Hypothalamus (tissue), 51 donors: ENCODE results near the gene STAP2.
A peak's percentile ranks its signal among the peaks of the same experiment; 100 is the strongest.
"Not testable (repeated sequence)": the region's sequence is repeated elsewhere in the genome, so short reads cannot be mapped to it uniquely, and the experiment has no call there.

Source experiments
- DNase-seq, 51 donors: peaks; one replicate each; lab custom pipeline; 2025; lab: John Stamatoyannopoulos, UW

Gene STAP2

DNA sequence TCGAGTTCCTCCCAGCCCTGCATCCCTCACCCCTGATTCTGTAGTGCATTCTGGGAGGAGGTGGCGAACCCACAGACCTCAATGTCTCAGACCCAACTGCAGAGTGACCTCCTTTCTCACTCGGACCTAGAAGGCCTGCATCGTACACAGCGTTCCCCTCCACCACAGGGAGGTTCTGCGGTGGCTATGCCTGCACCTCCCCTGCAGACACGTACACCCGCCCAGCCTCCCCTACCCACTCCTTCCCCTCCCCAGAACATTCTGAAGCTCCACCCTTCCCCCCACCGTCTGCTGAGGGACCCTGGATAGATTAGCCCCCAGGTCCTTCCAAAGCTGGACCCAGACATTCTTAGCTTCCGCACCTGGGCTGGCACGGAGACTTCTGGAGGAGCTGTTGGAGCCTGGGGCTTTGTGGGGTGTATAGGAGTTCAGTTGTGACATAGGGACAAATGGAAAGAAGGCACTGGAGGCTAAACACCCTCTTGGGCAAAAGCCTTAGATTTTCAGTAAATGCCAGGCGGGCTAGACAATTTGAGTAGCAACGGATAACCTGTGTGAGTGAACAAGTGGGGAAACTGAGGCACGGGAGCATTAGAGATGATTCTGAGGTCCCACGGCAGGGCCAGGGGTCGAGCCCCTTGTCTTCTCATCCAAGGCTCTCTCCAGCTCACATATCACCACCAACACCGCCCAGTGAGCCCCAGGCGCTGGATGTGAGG is 34.6 kb downstream of the STAP2 start:
- DNase-seq = no peak

DNA sequence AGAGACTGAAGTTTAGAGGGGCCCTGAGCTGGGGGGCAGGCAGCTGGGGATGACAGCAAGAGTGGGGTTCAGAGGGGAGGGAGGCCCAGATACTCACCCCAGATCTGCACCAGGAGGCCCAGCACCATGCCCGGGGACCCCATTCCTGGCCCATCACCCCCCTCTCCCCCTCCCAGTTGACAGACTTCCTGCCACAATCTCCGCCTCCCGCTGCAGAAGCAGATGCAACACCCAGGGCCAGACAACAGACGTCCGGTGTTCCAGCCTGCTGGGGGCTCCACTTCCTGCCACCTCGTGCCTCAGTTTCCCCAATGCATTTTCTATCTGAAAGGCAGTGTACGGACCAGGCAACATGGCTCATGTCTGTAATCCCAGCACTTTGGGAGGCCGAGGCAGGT is 36.4 kb downstream of the STAP2 start, which contains the start of gene TMIGD2:
Gene TMIGD2 (minus strand): TSS at position 147 of the 398 bp plus-strand sequence. CDS start 4 bp downstream, at position 143.
- DNase-seq = no peak

DNA sequence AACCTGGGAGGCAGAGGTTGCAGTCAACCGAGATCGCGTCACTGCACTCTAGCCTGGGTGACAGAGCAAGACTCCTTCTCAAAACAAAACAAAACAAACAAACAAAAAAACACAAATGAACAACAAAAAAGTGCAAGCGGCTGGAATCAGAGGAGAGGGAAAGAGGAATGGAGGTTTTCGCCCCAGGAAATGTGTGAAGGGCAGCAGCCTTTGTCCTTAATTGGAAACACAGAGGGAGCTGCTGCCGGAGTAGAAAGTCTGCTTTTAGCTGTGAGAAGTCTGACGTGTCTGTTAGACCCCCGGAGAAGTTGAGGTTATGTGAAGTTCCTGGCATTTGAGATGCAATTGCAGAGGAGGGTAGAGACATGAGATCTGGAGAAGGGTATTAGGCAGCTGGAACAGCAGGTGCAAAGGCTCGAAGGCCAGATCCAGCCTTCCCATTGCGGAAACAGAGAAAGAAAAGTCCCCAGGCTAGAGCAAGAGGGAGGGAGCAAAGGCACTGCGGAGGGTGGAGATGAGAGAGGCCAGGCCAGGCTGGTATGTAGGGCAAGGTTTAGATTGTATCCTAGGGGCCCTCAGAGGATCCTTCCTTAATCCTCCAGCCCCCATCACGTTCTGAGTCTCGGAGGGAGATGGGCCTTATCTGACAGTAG is 36.9 kb downstream of the STAP2 start:
- DNase-seq = no peak

DNA sequence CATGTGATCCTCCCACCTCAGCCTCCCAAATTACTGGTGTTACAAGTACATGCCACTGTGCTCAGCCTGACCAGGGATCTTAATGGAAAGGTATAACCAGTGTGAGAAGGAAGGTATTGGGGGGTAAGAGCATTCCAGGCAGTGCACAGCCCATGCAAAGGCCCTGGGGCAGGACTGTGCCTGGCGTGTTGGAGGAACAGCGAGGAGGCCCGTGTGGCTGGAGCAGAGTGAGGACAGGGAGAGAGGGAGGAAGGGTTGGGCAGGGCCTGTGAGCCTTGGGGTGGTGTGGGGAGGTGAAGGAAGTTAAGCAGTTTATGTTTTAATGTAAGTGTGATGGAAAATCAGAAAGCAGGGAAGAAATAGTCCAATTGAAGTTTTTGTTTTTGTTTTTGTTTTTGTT is 38.0 kb downstream of the STAP2 start:
- DNase-seq = no peak

DNA sequence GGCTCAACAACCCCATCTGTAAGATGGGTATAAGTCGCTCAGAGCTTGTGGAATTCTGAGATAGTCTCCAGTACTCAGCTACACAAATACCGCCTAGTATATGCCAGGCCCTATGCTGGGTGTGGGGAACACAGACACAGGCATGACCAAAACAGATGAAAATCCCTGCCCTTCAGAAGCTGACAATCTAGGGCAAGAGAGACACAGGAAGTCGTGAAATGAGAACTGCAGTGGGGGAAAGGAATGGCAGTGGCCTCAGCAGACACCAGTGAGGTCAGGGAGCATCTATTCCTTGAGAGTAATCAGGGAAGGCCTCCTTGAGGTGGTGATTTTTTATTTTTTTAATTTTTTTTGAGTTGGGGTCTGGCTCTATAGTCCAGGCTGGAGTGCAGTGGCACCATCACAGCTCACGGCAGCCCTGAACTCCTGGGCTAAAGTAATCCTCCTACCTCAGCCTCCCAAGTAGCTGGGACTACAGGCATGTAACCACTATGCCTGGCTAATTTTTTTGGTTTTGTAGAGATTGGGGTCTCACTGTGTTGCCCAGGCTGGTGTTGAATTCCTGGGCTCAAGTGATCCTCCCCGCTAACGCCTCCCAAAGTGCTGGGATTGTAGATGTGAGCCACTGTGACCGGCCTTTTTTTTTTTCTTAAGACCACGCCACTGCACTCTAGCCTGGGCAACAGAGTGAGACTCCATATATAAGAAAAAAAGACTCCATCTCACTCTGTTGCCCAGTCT is 39.6 kb downstream of the STAP2 start:
- no peak for DNase-seq

DNA sequence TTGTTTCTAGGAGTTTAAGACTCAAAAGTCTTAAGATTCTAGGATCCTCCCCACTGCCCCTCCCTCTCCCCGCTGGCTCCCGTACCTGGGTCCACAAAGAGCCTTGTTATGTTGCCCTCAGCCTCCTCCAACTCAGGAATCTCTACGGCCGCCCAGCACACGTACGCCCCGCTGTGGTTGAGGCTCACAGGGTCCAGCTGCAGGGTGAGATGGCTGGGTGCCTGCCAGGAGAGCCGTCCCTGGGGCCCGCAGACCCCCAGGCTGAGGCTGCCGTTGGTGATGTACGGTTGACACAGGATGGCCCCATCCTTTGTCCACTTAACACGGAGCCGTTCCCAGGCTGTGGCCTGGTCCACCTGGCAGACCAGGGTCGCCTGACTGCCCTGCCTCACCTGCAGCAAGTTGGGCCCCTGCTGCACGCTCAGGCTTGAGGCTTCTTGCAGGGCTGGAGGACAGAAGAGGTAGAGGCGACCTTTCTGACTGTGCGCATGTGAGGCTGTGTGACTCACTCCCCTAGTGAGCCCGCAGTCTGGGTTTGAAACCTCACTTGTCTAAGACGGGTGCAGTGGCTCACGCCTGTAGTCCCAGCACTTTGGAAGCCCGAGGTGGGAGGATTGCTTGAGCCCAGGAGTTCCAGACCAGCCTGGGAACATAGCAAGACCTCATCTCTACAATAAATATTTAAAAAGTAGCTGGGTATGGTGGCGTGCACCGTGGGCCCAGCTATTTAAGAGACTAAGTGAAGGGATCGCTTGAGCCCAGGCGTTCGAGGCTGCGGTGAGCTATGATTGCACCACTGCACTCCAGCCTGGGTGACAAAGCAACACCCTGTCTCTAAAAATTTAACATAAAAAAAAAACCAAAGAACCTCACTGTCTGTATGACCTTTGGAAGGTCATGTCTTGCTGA is 40.5 kb downstream of the STAP2 start:
- no peak for DNase-seq

DNA sequence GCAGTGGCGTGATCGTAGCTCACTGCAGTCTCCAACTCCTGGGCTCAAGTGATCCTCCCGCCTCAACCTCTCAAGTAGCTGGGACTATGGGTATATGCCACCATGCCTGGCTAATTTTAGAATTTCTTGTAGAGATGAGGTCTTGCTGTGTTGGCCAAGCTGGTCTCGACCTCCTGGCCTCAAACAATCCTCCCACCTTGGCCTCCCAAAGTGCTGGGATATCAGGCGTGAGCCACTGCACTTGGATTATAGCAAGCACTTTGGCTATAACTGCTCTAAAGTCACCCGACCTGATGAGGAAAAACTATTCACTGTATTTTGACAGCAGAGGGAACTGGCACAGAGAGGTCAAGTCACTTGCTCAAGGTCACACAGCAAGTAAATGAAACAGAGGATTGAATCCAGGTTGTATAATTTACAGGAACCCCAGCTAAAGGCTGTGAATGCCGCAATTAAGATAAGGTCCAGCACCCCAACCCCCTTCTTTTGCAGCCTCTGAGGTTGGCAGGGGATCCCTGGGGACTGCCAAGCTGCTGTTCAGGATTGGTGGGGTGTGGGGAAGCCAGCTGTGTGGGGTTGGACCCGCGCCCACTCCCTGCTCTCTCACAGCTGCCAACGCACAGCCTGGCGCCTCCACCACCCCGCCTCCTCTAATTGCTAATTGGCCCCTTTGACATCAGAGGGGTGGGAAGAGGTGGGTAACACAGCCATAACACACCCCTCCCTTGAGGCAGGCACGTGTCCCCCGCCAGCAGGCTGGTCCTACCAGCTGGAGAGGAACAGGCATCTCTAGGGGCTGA is 42.5 kb downstream of the STAP2 start:
- DNase-seq = peak in 37 of 51 donors; percentile 2 to 74 (median 46)

DNA sequence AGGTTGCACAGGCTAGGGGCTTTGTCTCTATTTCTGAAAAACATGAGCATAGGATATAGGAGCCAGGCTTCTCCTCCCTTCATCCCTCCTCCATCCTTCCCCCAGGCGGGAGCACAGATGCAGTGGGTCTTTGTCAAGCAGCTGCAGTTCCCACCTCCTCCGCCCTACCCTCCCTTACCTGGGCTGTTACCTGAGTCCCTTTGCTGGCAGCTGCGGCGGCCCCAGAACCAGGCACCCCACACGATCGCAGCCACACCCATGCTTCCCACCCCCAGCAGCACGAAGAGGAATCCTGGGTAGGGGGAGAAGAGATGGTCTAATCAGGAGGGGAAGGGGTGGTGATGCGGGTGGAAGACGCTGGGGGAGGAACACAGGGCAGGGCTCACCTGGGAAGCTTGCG is 44.2 kb downstream of the STAP2 start:
- DNase-seq = no peak

DNA sequence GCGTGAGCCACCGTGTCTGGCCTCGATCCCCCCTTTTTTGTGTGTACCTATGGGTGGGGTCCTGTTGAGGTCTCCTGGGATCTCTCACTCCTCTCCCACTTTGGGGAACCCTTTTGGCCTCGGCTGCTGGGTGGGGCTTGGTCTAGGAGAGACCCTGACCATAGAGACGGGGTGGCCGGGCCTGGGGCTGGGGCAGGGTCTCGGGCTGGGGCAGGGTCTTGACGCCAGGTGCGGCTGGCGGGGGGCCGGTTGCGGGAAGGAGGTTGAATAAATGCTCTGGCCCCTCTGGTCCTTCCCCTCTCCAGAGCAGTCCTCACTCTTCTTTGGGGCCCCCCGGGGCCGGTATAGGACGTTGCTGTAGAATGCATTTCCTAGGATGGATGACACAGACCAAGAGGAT is 46.1 kb downstream of the STAP2 start:
- no peak for DNase-seq

DNA sequence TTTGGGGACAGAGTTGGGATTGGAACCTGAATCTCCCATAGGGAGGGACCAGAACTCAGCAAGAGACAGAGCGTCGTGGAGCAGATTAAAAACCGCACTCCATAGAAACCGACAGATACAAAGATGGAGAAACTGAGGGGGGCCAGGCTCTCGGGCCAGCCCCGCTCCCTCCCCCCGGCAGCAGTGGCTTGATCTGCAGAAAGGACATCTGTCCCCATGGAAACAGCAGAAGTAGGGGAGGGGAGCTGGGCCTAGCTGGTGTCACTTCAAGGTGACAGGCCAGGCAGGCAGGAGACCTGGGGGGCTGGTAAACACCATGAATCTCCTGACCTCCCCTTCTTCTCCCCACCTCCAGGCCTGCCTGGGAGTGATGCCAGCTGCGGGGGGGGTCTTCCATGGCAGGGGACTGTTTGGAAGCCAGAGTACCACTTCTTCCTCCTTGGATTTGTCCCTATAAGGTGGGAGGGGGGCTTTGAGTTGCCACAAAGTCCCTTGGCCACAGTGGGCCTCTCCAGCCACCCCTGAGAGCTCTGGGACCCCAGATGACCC is 47.4 kb downstream of the STAP2 start:
- DNase-seq = no peak

DNA sequence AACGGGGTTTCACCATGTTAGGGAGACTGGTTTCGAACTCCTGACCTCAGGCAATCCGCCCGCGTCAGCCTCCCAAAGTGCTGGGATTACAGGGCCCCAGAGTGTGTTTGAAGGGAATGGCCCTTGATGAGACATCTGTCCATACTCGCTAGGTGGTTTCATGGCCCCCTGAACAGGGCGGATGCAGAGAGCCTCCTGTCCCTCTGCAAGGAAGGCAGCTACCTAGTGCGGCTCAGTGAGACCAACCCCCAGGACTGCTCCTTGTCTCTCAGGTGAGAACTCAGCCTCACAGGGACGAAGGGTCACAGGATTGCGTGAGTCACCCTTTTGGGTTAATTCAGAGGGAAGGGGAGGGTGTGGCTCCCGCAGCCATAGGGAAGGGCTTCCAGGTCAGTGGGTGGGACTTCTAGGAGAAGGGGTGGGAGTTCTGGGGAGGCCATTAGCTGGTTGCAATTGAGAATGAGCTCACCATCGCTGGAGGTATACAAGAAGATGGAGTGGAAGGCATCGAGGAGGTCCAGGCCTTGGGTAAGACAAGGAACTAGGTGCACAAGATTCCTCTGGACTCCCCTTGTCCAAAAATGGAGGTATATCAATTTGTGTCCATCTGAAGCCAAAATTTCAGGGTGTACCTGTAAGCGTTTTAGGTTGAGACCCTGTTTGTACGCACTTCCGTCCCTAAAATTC is 50.4 kb downstream of the STAP2 start:
- DNase-seq = no peak

DNA sequence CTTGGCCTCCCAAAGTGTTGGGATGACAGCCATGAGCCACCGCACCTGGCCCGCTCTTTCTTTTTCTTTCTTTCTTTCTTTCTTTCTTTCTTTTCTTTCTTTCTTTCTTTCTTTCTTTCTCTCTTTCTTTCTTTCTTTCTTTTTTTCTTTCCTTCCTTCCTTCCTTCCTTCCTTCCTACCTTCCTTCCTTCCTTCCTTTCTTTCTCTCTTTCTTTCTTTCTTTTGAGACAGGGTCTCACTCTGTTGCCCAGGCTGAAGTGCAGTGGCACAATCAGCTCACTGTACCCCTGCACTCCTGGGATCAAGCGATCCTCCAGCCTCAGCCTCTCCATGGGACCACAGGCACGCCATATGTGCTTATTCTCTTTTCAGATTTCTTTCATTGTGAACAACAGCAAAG is 52.5 kb downstream of the STAP2 start:
- DNase-seq = not testable (repeated sequence)

DNA sequence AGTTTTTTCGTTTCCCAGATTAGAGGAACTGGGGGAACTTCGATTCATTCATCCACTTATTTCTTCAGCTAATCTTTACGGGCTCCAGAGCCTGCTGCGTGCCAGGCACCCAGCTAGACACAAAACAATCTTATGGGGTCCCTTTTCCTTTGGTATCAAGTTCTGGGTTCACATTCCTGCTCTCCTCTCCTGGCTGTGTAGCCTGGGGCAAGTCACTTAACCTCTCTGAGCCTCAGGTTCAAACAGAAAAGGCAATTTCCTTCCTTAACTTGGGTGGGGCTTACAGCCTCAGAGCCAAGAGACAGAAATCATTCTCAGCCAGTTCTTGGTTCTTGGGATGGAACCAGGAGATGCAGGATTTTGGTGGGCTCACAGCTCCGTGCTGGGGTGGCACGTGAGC is 53.7 kb downstream of the STAP2 start:
- no peak for DNase-seq

DNA sequence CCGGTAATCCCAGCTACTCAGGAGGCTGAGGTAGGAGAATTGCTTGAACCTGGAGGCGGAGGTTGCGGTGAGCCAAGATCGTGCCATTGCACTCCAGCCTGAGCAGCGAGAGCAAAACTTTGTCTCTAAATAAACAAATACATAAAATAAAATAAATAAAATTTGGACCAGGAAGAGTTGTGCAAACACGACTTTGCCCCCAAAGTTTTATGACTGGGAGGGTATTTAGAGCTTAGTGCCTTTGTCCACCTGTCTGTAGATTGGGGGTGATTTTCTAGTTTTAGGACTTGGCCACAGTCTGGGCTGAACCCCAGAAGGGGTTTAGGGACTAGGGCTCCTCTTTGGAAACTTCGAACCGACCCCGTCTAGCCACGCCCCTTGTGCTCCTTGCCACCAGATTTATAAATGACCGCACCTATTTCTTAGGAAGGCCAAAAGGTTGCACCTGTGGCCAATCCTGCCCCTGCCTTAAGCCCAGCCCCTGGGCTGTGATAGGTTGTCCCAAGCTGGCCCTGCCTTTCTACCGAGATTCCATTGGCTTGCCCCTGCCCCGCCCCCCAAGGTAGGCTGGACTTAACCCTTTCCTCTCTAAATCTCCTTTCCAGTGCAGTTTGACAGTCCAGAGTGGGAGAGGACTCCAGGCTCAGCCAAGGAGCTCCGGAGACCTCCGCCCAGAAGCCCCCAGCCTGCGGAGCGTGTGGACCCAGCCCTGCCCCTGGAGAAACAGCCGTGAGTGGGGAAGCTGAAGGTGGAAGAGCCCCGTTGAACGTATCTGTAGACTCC is 54.3 kb downstream of the STAP2 start:
- no peak for DNase-seq

DNA sequence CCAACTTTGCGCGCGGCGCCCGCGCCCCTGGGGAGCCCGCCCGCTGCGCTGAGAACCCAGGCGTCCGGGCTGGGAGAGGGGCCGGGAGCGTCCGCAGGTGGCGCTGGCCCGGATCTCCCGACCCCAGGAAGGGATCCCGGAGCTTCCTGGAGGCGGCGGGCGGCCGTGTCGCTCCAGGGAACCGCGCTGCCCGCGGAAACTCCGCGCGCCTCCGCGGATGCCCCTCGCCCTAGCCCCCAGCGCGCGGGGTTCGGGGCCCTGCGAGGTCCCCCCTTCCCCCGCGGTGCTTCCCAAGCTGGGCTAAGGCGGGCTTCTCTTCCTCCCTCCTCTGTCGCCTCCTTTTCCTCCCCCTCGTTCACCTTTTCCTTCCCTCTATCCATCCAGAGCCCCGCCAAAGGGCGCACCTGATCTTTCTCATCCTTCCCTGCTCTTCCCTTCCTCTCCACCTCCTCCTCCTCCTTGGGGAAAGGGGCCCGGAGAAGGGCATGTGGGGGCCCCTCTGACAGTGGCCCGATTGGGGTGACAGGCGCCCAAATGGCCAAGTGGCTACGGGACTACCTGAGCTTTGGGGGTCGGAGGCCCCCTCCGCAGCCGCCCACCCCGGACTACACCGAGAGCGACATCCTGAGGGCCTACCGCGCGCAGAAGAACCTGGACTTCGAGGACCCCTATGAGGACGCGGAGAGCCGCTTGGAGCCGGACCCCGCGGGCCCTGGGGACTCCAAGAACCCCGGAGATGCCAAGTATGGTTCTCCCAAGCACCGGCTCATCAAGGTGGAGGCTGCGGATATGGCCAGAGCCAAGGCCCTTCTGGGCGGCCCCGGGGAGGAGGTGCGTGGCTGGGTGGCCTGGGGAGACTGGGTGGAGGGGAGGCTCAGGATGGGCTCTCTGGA is 58.9 kb downstream of the STAP2 start:
- no peak for DNase-seq

DNA sequence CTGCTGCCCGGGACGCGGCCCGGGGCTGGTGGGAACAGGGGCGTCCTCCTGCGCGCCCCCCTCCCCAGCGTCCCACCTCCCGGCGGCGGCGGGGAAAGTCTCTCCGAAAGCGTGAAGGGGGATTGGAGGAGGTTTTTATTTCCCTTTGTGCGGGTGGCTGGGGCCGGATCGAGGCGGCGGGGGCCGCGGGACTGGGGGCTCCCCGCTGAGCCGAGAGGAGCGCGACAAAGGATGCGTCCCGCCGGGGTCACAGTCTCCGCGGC is 59.4 kb downstream of the STAP2 start:
- no peak for DNase-seq
